K562 (cell line): ENCODE results near the gene HOXA5. TPM values are rescaled to one million over a fixed set of nuclear protein-coding genes. Genes with fewer than 3 reads are reported as not detected.

Experiments
- ATAC-seq: fragments of 200-7000 bp; cut with Tn5 transposase; 3 replicates; pipeline ENCODE4 v1.9.1; 2020; ENCODE audit warnings: moderate library complexity
- BruUV-seq: library from RNA; stranded (reverse); fragments of 400-500 nt; replicated peaks from 2 replicates; lab custom pipeline; 2021; lab: Mats Ljungman, UMichigan
- CTCF ChIA-PET: fragments of 300-600 bp; formaldehyde crosslinking; extraction: SDS; loops from one replicate; lab custom pipeline; 2021; ENCODE audit warnings: low intra/inter-chr PET ratio; lab: Yijun Ruan, JAX
- POLR2A ChIA-PET: fragments of 300-600, 350-650 bp; sonication (Branson Sonifier 250); formaldehyde crosslinking; extraction: SDS; loops from one replicate; lab custom pipeline; 2021; ENCODE audit warnings: antibody characterized with exemption, inconsistent platforms; lab: Yijun Ruan, JAX
- DNase-seq, 4 experiments: peaks; one replicate each; pipeline versions ENCODE4 v3.0.0 to v3.0.0-alpha.2; 2011 to 2018; ENCODE audit warnings: low spot score in 3 of 4, mixed read lengths in 3 of 4; ENCODE audit errors: extremely low read depth in 1 of 4
- FAIRE-seq: peaks from 2 replicates; lab custom pipeline; 2011; peaks lifted over from hg19 to GRCh38; lab: Jason Lieb, UNC
- H2AFZ ChIP-seq: 2 replicates; pipeline ENCODE4 v1.6.0; 2011; ENCODE audit warnings: low read depth, low read length, control low read depth, inconsistent platforms
- H3K27ac ChIP-seq: fragments of 200-600 bp; 3 replicates; pipeline ENCODE4 v1.8.0; 2011; ENCODE audit warnings: low read depth, mild to moderate bottlenecking, control low read depth, inconsistent platforms, low read length, moderate library complexity, mixed read lengths; ENCODE audit errors: extremely low read depth
- H3K27me3 ChIP-seq, 2 experiments: fragments of 300-600 bp in 1 of 2; 2 replicates in 1 of 2; 3 replicates in 1 of 2; pipeline versions ENCODE4 v1.6.0 to v1.8.0; 2011; ENCODE audit warnings: inconsistent platforms in 2 of 2, low read length in 2 of 2, mild to moderate bottlenecking in 1 of 2, mixed read lengths in 1 of 2, moderate library complexity in 1 of 2; ENCODE audit not compliant: control insufficient read depth in 2 of 2, insufficient read depth in 2 of 2
- H3K36me3 ChIP-seq: fragments of 300-600 bp; 3 replicates; pipeline ENCODE4 v1.8.0; 2011; ENCODE audit warnings: mild to moderate bottlenecking, low read length, inconsistent platforms; ENCODE audit not compliant: control insufficient read depth, insufficient read depth
- H3K4me1 ChIP-seq, 2 experiments: fragments of 200-600 bp in 1 of 2; replicated peaks in 1 of 2; 2 replicates in 1 of 2; 3 replicates in 1 of 2; pipeline versions ENCODE4 v1.5.1 to v1.8.0; 2011; ENCODE audit warnings: inconsistent platforms in 2 of 2, low read length in 2 of 2, mild to moderate bottlenecking in 1 of 2, mixed read lengths in 1 of 2, moderate library complexity in 1 of 2; ENCODE audit not compliant: control insufficient read depth in 2 of 2, insufficient read depth in 2 of 2
- H3K4me2 ChIP-seq: 2 replicates; pipeline ENCODE4 v1.6.1; 2011; ENCODE audit warnings: low read length, control low read depth, inconsistent platforms, mixed read lengths; ENCODE audit not compliant: insufficient read depth
- H3K4me3 ChIP-seq: fragments of 200-600 bp; sonication (generic), shearing (Covaris generic); 2 replicates; pipeline ENCODE4 v1.5.1; 2016; ENCODE audit warnings: control low read depth, inconsistent platforms
- H3K79me2 ChIP-seq: fragments of 200-600 bp; 3 replicates; pipeline ENCODE4 v1.8.0; 2011; ENCODE audit warnings: low read length, inconsistent platforms; ENCODE audit not compliant: control insufficient read depth, insufficient read depth
- H3K9ac ChIP-seq, 2 experiments: 2 replicates each; pipeline versions ENCODE4 v1.6.0 to v1.6.1; 2011; ENCODE audit warnings: low read depth in 2 of 2, low read length in 2 of 2, control low read depth in 1 of 2, inconsistent platforms in 1 of 2, mild to moderate bottlenecking in 1 of 2, mixed read lengths in 1 of 2; ENCODE audit not compliant: insufficient read depth in 1 of 2
- H3K9me1 ChIP-seq: one replicate; pipeline ENCODE4 v1.6.0; 2011; ENCODE audit warnings: inconsistent platforms, mild to moderate bottlenecking, low read length, moderate library complexity; ENCODE audit not compliant: control insufficient read depth, insufficient read depth
- H3K9me3 ChIP-seq: replicated peaks from 2 replicates; pipeline ENCODE4 v1.5.1; 2011; ENCODE audit warnings: low read depth, low read length, inconsistent platforms; ENCODE audit not compliant: control insufficient read depth, insufficient read depth
- H4K20me1 ChIP-seq: replicated peaks from 2 replicates; pipeline ENCODE4 v1.6.1; 2011; ENCODE audit warnings: low read length, inconsistent platforms, mixed read lengths; ENCODE audit not compliant: control insufficient read depth, insufficient read depth
- FOXO4 ChIP-seq: fragments of 450-650 bp; formaldehyde crosslinking; IDR thresholded peaks from 2 replicates; pipeline ENCODE4 v1.4.0; 2020; ENCODE audit warnings: mild to moderate bottlenecking, moderate library complexity
- NR3C1 ChIP-seq: sonication (generic); formaldehyde crosslinking; IDR thresholded peaks from 2 replicates; pipeline ENCODE4 v1.8.1; 2022; ENCODE audit warnings: missing genetic modification reagents
- ZNF584 ChIP-seq: fragments of 200-800 bp; sonication (Bioruptor generic); IDR thresholded peaks from 2 replicates; pipeline ENCODE4 v1.6.1; 2016; ENCODE audit warnings: low read depth, mild to moderate bottlenecking, missing genetic modification characterization, missing compliant biosample characterization
- ZNF740 ChIP-seq, 3 experiments: fragments of 200-800 bp in 1 of 3; sonication (Bioruptor generic) in 1 of 3; sonication (generic) in 1 of 3; formaldehyde crosslinking in 1 of 3; IDR thresholded peaks; 2 replicates each; pipeline versions ENCODE4 v1.6.1 to v1.8.0; 2016 to 2022; ENCODE audit warnings: mild to moderate bottlenecking in 2 of 3, missing compliant biosample characterization in 2 of 3, missing genetic modification characterization in 2 of 3, missing genetic modification reagents in 1 of 3
- WGBS: fragments of 100-300 bp; shearing (Covaris generic); methylation state at CpG from one replicate; pipeline ENCODE4 v1.1.6; 2016; ENCODE audit warnings: low coverage, mixed read lengths; ENCODE audit not compliant: insufficient coverage; ENCODE audit errors: missing lambda C conversion rate; 5-methylcytosine and 5-hydroxymethylcytosine counted together
- in situ Hi-C: fragments of 300-500 bp; cut with MboI; formaldehyde crosslinking; loops from 4 replicates; pipeline ENCODE4 v1.15.0; 2018; ENCODE audit warnings: inconsistent platforms, mixed read lengths
- intact Hi-C: fragments of 100-400 bp; cut with micrococcal nuclease; formaldehyde crosslinking; loops from 2 replicates; pipeline ENCODE4 v1.14.2; 2022
- polyA plus RNA-seq, 8 experiments: library from polyadenylated mRNA; depleted of rRNA in 4 of 8; stranded (reverse) in 5 of 8; unstranded in 3 of 8; fragments of >200 nt; fragmentation: Nextera tagmentation in 2 of 8; fragmentation: Illumina TruSeq in 1 of 8; extraction: Ambion mirVana in 2 of 8; extraction: Trizol in 1 of 8; gene quantifications; 2 replicates each; pipeline versions ENCODE4 v1.2.1 to v1.2.3, GENCODE V29; 2011 to 2014; ENCODE audit warnings: inconsistent platforms in 1 of 8, missing spikeins in 1 of 8
- total RNA-seq, 7 experiments: library from RNA; depleted of rRNA in 6 of 7; stranded (reverse); fragments of >200 nt in 6 of 7; fragmentation: Illumina TruSeq in 2 of 7; extraction: Trizol in 2 of 7; gene quantifications; 2 replicates each; pipeline versions ENCODE4 v1.2.1 to v1.2.3, GENCODE V29; 2011 to 2021; ENCODE audit warnings: low replicate concordance in 1 of 7

HOXA5 gene
- total and polyA plus RNA-seq, 9 of the 15 experiments (the other 6 are each of a cell fraction or from before 2014, with no cell fraction given) = 0.13 TPM; not detected in 8

GRCh38 chr7:27122077-27122910 is 21.2 kb downstream of the HOXA5 start:
- no peaks in the 10 kb centered on the region for H3K36me3 ChIP-seq
- H3K4me2 ChIP-seq = no peak overlapping the region
- CTCF ChIA-PET = no interaction called here
- DNase-seq = no peak
- no peak overlapping the region for H3K4me3 ChIP-seq
- no peak overlapping the region for H3K9ac ChIP-seq
- TF ChIP-seq ZNF584 (CRISPR knock-in tag) (no peak), FOXO4 (CRISPR knock-in tag) (no peak), NR3C1 (CRISPR knock-in tag) (no peak), ZNF740 (CRISPR knock-in tag; IDR thresholded peaks at IDR 0.05) (no peak), ZNF740 (tag; IDR thresholded peaks at IDR 0.05) (no peak)
- H3K27me3 ChIP-seq = peaks cover 29 to 68% of the 10 kb centered on the region in 2 experiments
- POLR2A ChIA-PET = interaction anchor here (0.6 kb wide), 1 partner anchor 94 kb away, joined by 3 read pairs; no protein-coding TSS in a partner anchor
- H3K9me1 ChIP-seq = no peaks in the 10 kb centered on the region
- no peak for ATAC-seq
- no peaks in the 10 kb centered on the region for H3K9me3 ChIP-seq
- FAIRE-seq = no peak
- H3K4me1 ChIP-seq = no peaks in the 10 kb centered on the region
- H3K27ac ChIP-seq = no peak overlapping the region
- WGBS = 15% methylated on average over 39 of the region's 42 CpGs
- no peaks in the 10 kb centered on the region for H3K79me2 ChIP-seq
- in situ Hi-C loops (no loop called here), intact Hi-C loops (no loop called here)
- no peak overlapping the region for H2AFZ ChIP-seq
- BruUV-seq = no TSS peak
- no peaks in the 10 kb centered on the region; the same call in 1 of the 2 replicates for H4K20me1 ChIP-seq
